ENCODE data around the gene OGFR. TPM values are rescaled to one million over a fixed set of nuclear protein-coding genes. Genes with fewer than 3 reads are reported as not detected.

OGFR gene
- total and polyA plus RNA-seq, 2 donors (not counting 3 experiments of a cell fraction or from before 2014, with no cell fraction given), result 30.8 to 44.0 TPM

- no peak for FAIRE-seq
- no peaks in the 10 kb centered on the region for H3K4me1 ChIP-seq (ENCODE audit: control insufficient read depth, extremely low read depth, insufficient read depth, low read length)
- dilution Hi-C loops (cut with MboI; ENCODE audit: extremely low pct_ligation_motif_present, low sequenced_read_pairs), result no loop called here
Observed at GRCh38 chr20:62825986-62826645, 21.5 kb downstream of the OGFR start.

More at GRCh38 chr20:62825986-62826645, 21.5 kb downstream of the OGFR start:
- intact Hi-C loops (cut with micrococcal nuclease), result no loop called here
- Histone ChIP-seq H3K27ac (ENCODE audit: insufficient read depth, low read depth, low read length) (no peak overlapping the region), H3K9me1 (replicated peaks; ENCODE audit: control insufficient read depth, extremely low read depth, insufficient read depth, low read length) (no peaks in the 10 kb centered on the region), H3K79me2 (ENCODE audit: control insufficient read depth, insufficient read depth, low read length) (no peaks in the 10 kb centered on the region), H3K36me3 (ENCODE audit: control insufficient read depth in 2 of 2, extremely low read depth in 1 of 2, insufficient read depth in 2 of 2, low read length in 2 of 2) (no peaks in the 10 kb centered on the region), H3K9ac (replicated peaks; ENCODE audit: extremely low read depth, insufficient read depth, low read length) (no peak overlapping the region), H3K9me3 (replicated peaks; ENCODE audit: control insufficient read depth, insufficient read depth, low read length) (no peaks in the 10 kb centered on the region), H3K27me3 (ENCODE audit: control insufficient read depth in 2 of 2, insufficient read depth in 2 of 2, low read length in 2 of 2) (no peaks in the 10 kb centered on the region), H3K4me2 (ENCODE audit: insufficient read depth, low read length) (no peak overlapping the region), H3K4me3 (replicated peaks in 1 of 3; ENCODE audit: insufficient read depth in 1 of 3, low read depth in 1 of 3, low read length in 3 of 3) (no peak overlapping the region), H4K20me1 (replicated peaks; ENCODE audit: control insufficient read depth, extremely low read depth, insufficient read depth, low read length) (no peaks in the 10 kb centered on the region), H2AFZ (ENCODE audit: low read depth, low read length) (no peak overlapping the region)
- TF ChIP-seq MYC (IDR thresholded peaks at IDR 0.05; ENCODE audit: low read depth, low read length) (no peak), EZH2 (IDR thresholded peaks at IDR 0.05; ENCODE audit: borderline replicate concordance, low read depth, low read length, severe bottlenecking) (no peak), FOS (IDR thresholded peaks at IDR 0.05; ENCODE audit: borderline replicate concordance, insufficient read depth, low read length) (no peak), CTCF (IDR thresholded peaks at IDR 0.05; ENCODE audit: extremely low read depth in 1 of 2, insufficient read depth in 1 of 2, low read depth in 1 of 2, low read length in 2 of 2) (no peak), JUN (IDR thresholded peaks at IDR 0.05; ENCODE audit: borderline replicate concordance, insufficient read depth, insufficient read length, low read depth) (no peak), POLR2AphosphoS5 (IDR thresholded peaks at IDR 0.05; ENCODE audit: insufficient read depth, low read depth, low read length) (no peak), GATA2 (IDR thresholded peaks at IDR 0.05; ENCODE audit: insufficient read depth, insufficient read length, low read depth, low read length) (no peak), POLR2A (IDR thresholded peaks at IDR 0.05; ENCODE audit: low read depth, low read length) (no peak)
- TF ChIP-seq, protein P1, sequence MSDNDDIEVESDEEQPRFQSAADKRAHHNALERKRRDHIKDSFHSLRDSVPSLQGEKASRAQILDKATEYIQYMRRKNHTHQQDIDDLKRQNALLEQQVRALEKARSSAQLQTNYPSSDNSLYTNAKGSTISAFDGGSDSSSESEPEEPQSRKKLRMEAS (IDR thresholded peaks at IDR 0.05; ENCODE audit: insufficient read depth, insufficient read length), result no peak
- no TSS peak for BruUV-seq (replicated peaks)
- POLR2A ChIA-PET, result no interaction called here
- no peak for DNase-seq (ENCODE audit: low read depth, low spot score)
- CTCF ChIA-PET, result no interaction called here
